OCI-LY1 (cell line): ENCODE data around the gene MEGF6.

ENCODE experiments used
- H2AFZ ChIP-seq: fragments of 200-600 bp; sonication (generic), shearing (Covaris generic); 2 replicates; pipeline ENCODE4 v1.6.0; 2014; ENCODE audit warnings: antibody characterized with exemption, mild to moderate bottlenecking, low read length
- H3F3A ChIP-seq: fragments of 200-600 bp; sonication (generic), shearing (Covaris generic); 2 replicates; pipeline ENCODE4 v1.6.0; 2014; ENCODE audit warnings: mild to moderate bottlenecking, antibody characterized with exemption, low read length, moderate library complexity; ENCODE audit not compliant: insufficient read depth
- H3K27ac ChIP-seq: fragments of 200-600 bp; sonication (generic); 2 replicates; pipeline ENCODE4 v1.5.1; 2014; ENCODE audit warnings: low read length, mixed run types, mild to moderate bottlenecking, low read depth; ENCODE audit not compliant: poor library complexity, severe bottlenecking
- H3K27me3 ChIP-seq: fragments of 200-600 bp; sonication (generic); 2 replicates; pipeline ENCODE4 v1.6.0; 2014; ENCODE audit warnings: antibody characterized with exemption, mild to moderate bottlenecking, low read length, moderate library complexity; ENCODE audit not compliant: insufficient read depth
- H3K36me3 ChIP-seq: fragments of 200-600 bp; sonication (generic); 2 replicates; pipeline ENCODE4 v1.6.1; 2014; ENCODE audit warnings: mild to moderate bottlenecking, antibody characterized with exemption, low read length, moderate library complexity, mixed read lengths; ENCODE audit not compliant: insufficient read depth
- H3K4me1 ChIP-seq: fragments of 200-600 bp; sonication (generic); 2 replicates; pipeline ENCODE4 v1.5.1; 2014; ENCODE audit warnings: mild to moderate bottlenecking, low read length, moderate library complexity; ENCODE audit not compliant: insufficient read depth, severe bottlenecking
- H3K4me2 ChIP-seq: fragments of 200-600 bp; sonication (generic), shearing (Covaris generic); 2 replicates; pipeline ENCODE4 v1.6.1; 2014; ENCODE audit warnings: low read length
- H3K4me3 ChIP-seq: fragments of 200-600 bp; sonication (generic); 2 replicates; pipeline ENCODE4 v1.5.1; 2014; ENCODE audit warnings: low read length, low read depth, mild to moderate bottlenecking, mixed read lengths; ENCODE audit not compliant: poor library complexity, severe bottlenecking
- H3K79me2 ChIP-seq: fragments of 200-600 bp; shearing (Covaris generic); 2 replicates; pipeline ENCODE4 v1.6.1; 2016; ENCODE audit warnings: mixed run types, low read length, mixed read lengths; ENCODE audit not compliant: insufficient read depth
- H3K9ac ChIP-seq: fragments of 200-600 bp; sonication (generic), shearing (Covaris generic); 2 replicates; pipeline ENCODE4 v1.6.1; 2014; ENCODE audit warnings: mild to moderate bottlenecking, low read length, mixed read lengths
- H3K9me2 ChIP-seq: fragments of 200-600 bp; sonication (generic), shearing (Covaris generic); 2 replicates; pipeline ENCODE4 v1.6.1; 2014; ENCODE audit warnings: low read depth, mild to moderate bottlenecking, low read length, mixed read lengths
- H3K9me3 ChIP-seq: fragments of 200-600 bp; shearing (Covaris generic); 2 replicates; pipeline ENCODE4 v1.6.1; 2014; ENCODE audit warnings: low read length, mixed read lengths
- H4K20me1 ChIP-seq: fragments of 200-600 bp; sonication (generic), shearing (Covaris generic); 2 replicates; pipeline ENCODE4 v1.6.0; 2016; ENCODE audit warnings: mild to moderate bottlenecking, low read length; ENCODE audit not compliant: insufficient read depth
- CTCF ChIP-seq: fragments of 200-600 bp; sonication (generic), shearing (Covaris generic); IDR thresholded peaks from 2 replicates; pipeline ENCODE4 v1.5.1; 2017; ENCODE audit warnings: mild to moderate bottlenecking, antibody characterized with exemption, low read length, moderate library complexity, mixed read lengths
- EZH2 ChIP-seq: fragments of 200-600 bp; sonication (generic), shearing (Covaris generic); IDR thresholded peaks from 2 replicates; pipeline ENCODE4 v1.8.0; 2017; ENCODE audit warnings: borderline replicate concordance, mixed run types, mild to moderate bottlenecking, antibody characterized with exemption, low read length, moderate library complexity, mixed read lengths

The MEGF6 gene

GRCh38 chr1:3627515-3628253 is 16.4 kb upstream of the MEGF6 start:
- Histone ChIP-seq H4K20me1 (no peaks in the 10 kb centered on the region), H3K9me2 (no peaks in the 10 kb centered on the region), H3K4me2 (no peak overlapping the region), H2AFZ (no peak overlapping the region), H3K79me2 (no peaks in the 10 kb centered on the region), H3K4me1 (peaks cover 32% of the 10 kb centered on the region), H3F3A (0 out of 2 replicates have a peak, but pooled peaks cover 3% of the 10 kb centered on the region), H3K4me3 (no peak overlapping the region), H3K36me3 (peaks cover 32% of the 10 kb centered on the region; the same call in 1 of the 2 replicates), H3K9me3 (no peaks in the 10 kb centered on the region), H3K27me3 (no peaks in the 10 kb centered on the region; the same call in 1 of the 2 replicates), H3K27ac (no peak overlapping the region), H3K9ac (no peak overlapping the region)
- no peak for TF ChIP-seq EZH2
- TF ChIP-seq CTCF = no peak

DNA sequence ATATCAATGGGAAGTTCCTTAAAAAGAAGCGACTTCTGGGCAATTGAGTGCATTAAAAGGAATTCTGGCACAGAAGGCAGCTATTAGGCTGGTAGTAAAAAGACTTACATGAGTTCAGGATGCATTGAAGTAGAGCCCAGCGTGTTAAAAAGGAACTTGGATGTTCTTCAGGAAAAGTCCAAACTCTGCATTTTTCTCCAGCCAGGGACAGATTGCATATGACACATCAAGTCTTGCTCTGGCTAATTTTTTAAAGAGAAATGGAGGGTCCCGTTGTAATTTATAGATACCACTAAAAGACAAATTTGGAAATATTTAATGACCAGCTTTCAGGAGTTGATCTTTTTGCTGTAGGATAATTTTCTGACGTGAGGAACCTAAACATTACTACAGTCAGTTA is 14.7 kb upstream of the MEGF6 start:
- no peak overlapping the region for H3K27ac ChIP-seq
- H3K4me2 ChIP-seq = peak overlapping the region; percentile 92; the same call in 1 of the 2 replicates
- no peak overlapping the region; the same call in 1 of the 2 replicates for H3K9ac ChIP-seq
- peak overlapping the region; percentile 87 for H3K4me3 ChIP-seq
- no peaks in the 10 kb centered on the region; the same call in 1 of the 2 replicates for H3K27me3 ChIP-seq
- H2AFZ ChIP-seq = no peak overlapping the region
- 0 out of 2 replicates have a peak, but pooled peaks cover 3% of the 10 kb centered on the region for H3F3A ChIP-seq
- TF ChIP-seq CTCF (no peak), EZH2 (no peak)
- H3K36me3 ChIP-seq = peaks cover 28% of the 10 kb centered on the region; the same call in 1 of the 2 replicates
- H3K9me3 ChIP-seq = no peaks in the 10 kb centered on the region
- H3K4me1 ChIP-seq = peaks cover 23% of the 10 kb centered on the region
- H4K20me1 ChIP-seq = no peaks in the 10 kb centered on the region
- H3K79me2 ChIP-seq = no peaks in the 10 kb centered on the region
- H3K9me2 ChIP-seq = no peaks in the 10 kb centered on the region

- no peak overlapping the region for H3K27ac ChIP-seq
- no peaks in the 10 kb centered on the region for H4K20me1 ChIP-seq
- peak overlapping the region; percentile 76 for H3K9ac ChIP-seq
- H3K9me2 ChIP-seq = no peaks in the 10 kb centered on the region
- 0 out of 2 replicates have a peak, but pooled peaks cover 3% of the 10 kb centered on the region for H3F3A ChIP-seq
- no peaks in the 10 kb centered on the region for H3K9me3 ChIP-seq
- TF ChIP-seq CTCF (no peak), EZH2 (no peak)
- H3K79me2 ChIP-seq = no peaks in the 10 kb centered on the region
- H3K4me3 ChIP-seq = peak overlapping the region; percentile 87
- H3K4me1 ChIP-seq = peaks cover 23% of the 10 kb centered on the region
- no peaks in the 10 kb centered on the region; the same call in 1 of the 2 replicates for H3K27me3 ChIP-seq
- H3K4me2 ChIP-seq = peak overlapping the region; percentile 92
- peaks cover 28% of the 10 kb centered on the region; the same call in 1 of the 2 replicates for H3K36me3 ChIP-seq
- no peak overlapping the region for H2AFZ ChIP-seq
Measured at GRCh38 chr1:3625151-3625907, 14.0 kb upstream of the MEGF6 start.
